Memory B cell (primary cell): ENCODE data around the gene GRAP2.

Experiments
- ATAC-seq: fragments of 150-1000 bp; cut with Tn5 transposase; 2 replicates; pipeline ENCODE4 v1.10.0; 2021; ENCODE audit warnings: low read depth, mild to moderate bottlenecking, moderate library complexity
- DNase-seq, 2 donors: peaks; one replicate each; pipeline ENCODE4 v3.0.0; 2022; ENCODE audit warnings: low spot score in 2 of 2
- H3K27ac Mint-ChIP-seq: one replicate; pipeline ENCODE4 v1.8.0; 2022; ENCODE audit warnings: mild to moderate bottlenecking, moderate library complexity, mixed read lengths
- H3K27me3 Mint-ChIP-seq: one replicate; pipeline ENCODE4 v1.8.0; 2022; ENCODE audit warnings: mixed read lengths
- H3K36me3 Mint-ChIP-seq: one replicate; pipeline ENCODE4 v1.8.0; 2022; ENCODE audit warnings: mild to moderate bottlenecking, mixed read lengths
- H3K4me1 Mint-ChIP-seq: one replicate; pipeline ENCODE4 v1.8.0; 2022; ENCODE audit warnings: mixed read lengths
- H3K4me3 Mint-ChIP-seq: one replicate; pipeline ENCODE4 v1.8.0; 2022; ENCODE audit warnings: mild to moderate bottlenecking, moderate library complexity, mixed read lengths
- H3K9me3 Mint-ChIP-seq: one replicate; pipeline ENCODE4 v1.8.0; 2022; ENCODE audit warnings: mixed read lengths

GRAP2 gene

GRCh38 chr22:39937906-39938305 lies 37.0 kb downstream of the GRAP2 start:
- Mint-ChIP-seq H3K27ac (no peak overlapping the region), H3K4me1 (peaks cover 29% of the 10 kb centered on the region), H3K4me3 (no peak overlapping the region), H3K36me3 (no peaks in the 10 kb centered on the region), H3K9me3 (no peaks in the 10 kb centered on the region), H3K27me3 (no peaks in the 10 kb centered on the region)
- ATAC-seq: no peak
- no peak for DNase-seq

GRCh38 chr22:39938509-39939111 lies 37.7 kb downstream of the GRAP2 start:
- Mint-ChIP-seq H3K27ac (no peak overlapping the region), H3K36me3 (no peaks in the 10 kb centered on the region), H3K9me3 (no peaks in the 10 kb centered on the region), H3K27me3 (no peaks in the 10 kb centered on the region), H3K4me3 (no peak overlapping the region), H3K4me1 (peaks cover 24% of the 10 kb centered on the region)
- DNase-seq (no peak), ATAC-seq (no peak)

- no peaks in the 10 kb centered on the region for H3K27me3 Mint-ChIP-seq
- DNase-seq (no peak), ATAC-seq (no peak)
- H3K27ac Mint-ChIP-seq: no peak overlapping the region
- no peaks in the 10 kb centered on the region for H3K9me3 Mint-ChIP-seq
- H3K36me3 Mint-ChIP-seq: no peaks in the 10 kb centered on the region
- peaks cover 18% of the 10 kb centered on the region for H3K4me1 Mint-ChIP-seq
- H3K4me3 Mint-ChIP-seq: no peak overlapping the region
Observed at GRCh38 chr22:39939830-39940229, 38.9 kb downstream of the GRAP2 start.

- ATAC-seq (peak; percentile 89), DNase-seq (peak in 1 of 2 donors; percentile 35)
- Mint-ChIP-seq H3K4me3 (no peak overlapping the region), H3K9me3 (no peaks in the 10 kb centered on the region), H3K27ac (no peak overlapping the region), H3K27me3 (no peaks in the 10 kb centered on the region), H3K4me1 (peaks cover 14% of the 10 kb centered on the region), H3K36me3 (no peaks in the 10 kb centered on the region)
Observed at GRCh38 chr22:39940757-39941305, 39.9 kb downstream of the GRAP2 start.

- no peaks in the 10 kb centered on the region for H3K36me3 Mint-ChIP-seq
- H3K27ac Mint-ChIP-seq: no peak overlapping the region
- no peak overlapping the region for H3K4me3 Mint-ChIP-seq
Observed at GRCh38 chr22:39941601-39942000, 40.7 kb downstream of the GRAP2 start.

GRCh38 chr22:39942439-39943230 lies 41.8 kb downstream of the GRAP2 start:
- Mint-ChIP-seq H3K9me3 (no peaks in the 10 kb centered on the region), H3K4me1 (peaks cover 18% of the 10 kb centered on the region), H3K27me3 (no peaks in the 10 kb centered on the region), H3K4me3 (no peak overlapping the region), H3K36me3 (no peaks in the 10 kb centered on the region), H3K27ac (no peak overlapping the region)
- no peak for ATAC-seq
- no peak for DNase-seq

More at GRCh38 chr22:39941601-39942000, 40.7 kb downstream of the GRAP2 start:
- Mint-ChIP-seq H3K27me3 (no peaks in the 10 kb centered on the region), H3K4me1 (peaks cover 12% of the 10 kb centered on the region), H3K9me3 (no peaks in the 10 kb centered on the region)
- no peak for DNase-seq
- no peak for ATAC-seq

GRCh38 chr22:39943337-39943736 lies 42.5 kb downstream of the GRAP2 start:
- ATAC-seq: no peak

GRCh38 chr22:39943953-39944872 lies 43.3 kb downstream of the GRAP2 start:
- Mint-ChIP-seq H3K4me3 (no peak overlapping the region), H3K4me1 (peaks cover 26% of the 10 kb centered on the region), H3K9me3 (no peaks in the 10 kb centered on the region), H3K27me3 (no peaks in the 10 kb centered on the region), H3K36me3 (peaks cover 1% of the 10 kb centered on the region), H3K27ac (no peak overlapping the region)
- DNase-seq (no peak), ATAC-seq (no peak)

More at GRCh38 chr22:39943337-39943736, 42.5 kb downstream of the GRAP2 start:
- no peak overlapping the region for H3K4me3 Mint-ChIP-seq
- no peaks in the 10 kb centered on the region for H3K27me3 Mint-ChIP-seq
- no peaks in the 10 kb centered on the region for H3K9me3 Mint-ChIP-seq
- DNase-seq: no peak
- no peaks in the 10 kb centered on the region for H3K36me3 Mint-ChIP-seq
- no peak overlapping the region for H3K27ac Mint-ChIP-seq
- peaks cover 18% of the 10 kb centered on the region for H3K4me1 Mint-ChIP-seq

- H3K36me3 Mint-ChIP-seq: peaks cover 5% of the 10 kb centered on the region
- ATAC-seq: no peak
- H3K9me3 Mint-ChIP-seq: no peaks in the 10 kb centered on the region
- H3K4me1 Mint-ChIP-seq: peaks cover 34% of the 10 kb centered on the region
- no peak overlapping the region for H3K27ac Mint-ChIP-seq
- H3K27me3 Mint-ChIP-seq: no peaks in the 10 kb centered on the region
- H3K4me3 Mint-ChIP-seq: no peak overlapping the region
- DNase-seq: no peak
Observed at GRCh38 chr22:39946126-39946502, 45.2 kb downstream of the GRAP2 start.

GRCh38 chr22:39946503-39947219 lies 45.8 kb downstream of the GRAP2 start:
- peak overlapping the region; percentile 75 for H3K27ac Mint-ChIP-seq
- H3K9me3 Mint-ChIP-seq: no peaks in the 10 kb centered on the region
- DNase-seq (no peak), ATAC-seq (peak; percentile 40)
- no peaks in the 10 kb centered on the region for H3K27me3 Mint-ChIP-seq
- H3K4me3 Mint-ChIP-seq: peak overlapping the region; percentile 61
- H3K36me3 Mint-ChIP-seq: peaks cover 5% of the 10 kb centered on the region
- H3K4me1 Mint-ChIP-seq: peaks cover 38% of the 10 kb centered on the region

GRCh38 chr22:39947220-39948216 lies 46.6 kb downstream of the GRAP2 start:
- H3K9me3 Mint-ChIP-seq: no peaks in the 10 kb centered on the region
- peak overlapping the region; percentile 61 for H3K4me3 Mint-ChIP-seq
- H3K4me1 Mint-ChIP-seq: peaks cover 38% of the 10 kb centered on the region
- H3K36me3 Mint-ChIP-seq: peaks cover 5% of the 10 kb centered on the region
- ATAC-seq (peak; percentile 92), DNase-seq (peak in 1 of 2 donors; percentile 35)
- H3K27ac Mint-ChIP-seq: peak overlapping the region; percentile 75
- H3K27me3 Mint-ChIP-seq: no peaks in the 10 kb centered on the region

- ATAC-seq (no peak), DNase-seq (no peak)
- H3K27ac Mint-ChIP-seq: no peak overlapping the region
- peaks cover 38% of the 10 kb centered on the region for H3K4me1 Mint-ChIP-seq
- H3K4me3 Mint-ChIP-seq: no peak overlapping the region
- H3K9me3 Mint-ChIP-seq: no peaks in the 10 kb centered on the region
- H3K27me3 Mint-ChIP-seq: no peaks in the 10 kb centered on the region
- peaks cover 8% of the 10 kb centered on the region for H3K36me3 Mint-ChIP-seq
Observed at GRCh38 chr22:39949964-39950737, 49.3 kb downstream of the GRAP2 start.
